OCI-LY1 (cell line): ENCODE measurements around the gene RPGRIP1L.
A peak's percentile ranks its signal among the peaks of the same experiment; 100 is the strongest.

Experiments used
- EZH2 ChIP-seq: fragments of 200-600 bp; sonication (generic), shearing (Covaris generic); IDR thresholded peaks from 2 replicates; pipeline ENCODE4 v1.8.0; 2017; ENCODE audit warnings: borderline replicate concordance, mixed run types, mild to moderate bottlenecking, antibody characterized with exemption, low read length, moderate library complexity, mixed read lengths
- TF ChIP-seq, protein P1 (sequence below): fragments of 200-600 bp; sonication (generic), shearing (Covaris generic); IDR thresholded peaks from 2 replicates; pipeline ENCODE4 v1.5.1; 2017; ENCODE audit warnings: mild to moderate bottlenecking, antibody characterized with exemption, low read length, moderate library complexity, mixed read lengths

DNA sequence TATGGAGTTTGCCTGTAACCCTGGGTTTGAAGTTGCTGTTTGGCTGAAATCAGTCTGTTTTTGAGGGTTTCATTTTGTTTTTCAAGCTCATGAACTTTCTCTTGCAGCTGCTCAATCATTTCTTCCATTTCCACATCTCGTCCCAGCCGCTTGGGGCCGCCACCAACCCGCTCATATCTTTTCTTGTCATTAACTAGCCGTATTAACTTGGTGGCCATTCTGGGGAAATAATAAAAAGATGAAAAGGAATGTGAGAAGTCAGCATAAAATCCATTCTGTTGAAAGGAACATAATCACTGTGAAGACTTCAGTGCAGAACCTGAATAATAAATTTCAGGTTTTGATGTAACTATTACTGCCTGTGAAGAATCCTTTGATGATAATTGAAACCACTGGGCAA is 11.5 kb downstream of the RPGRIP1L start:
- TF ChIP-seq, protein P1, sequence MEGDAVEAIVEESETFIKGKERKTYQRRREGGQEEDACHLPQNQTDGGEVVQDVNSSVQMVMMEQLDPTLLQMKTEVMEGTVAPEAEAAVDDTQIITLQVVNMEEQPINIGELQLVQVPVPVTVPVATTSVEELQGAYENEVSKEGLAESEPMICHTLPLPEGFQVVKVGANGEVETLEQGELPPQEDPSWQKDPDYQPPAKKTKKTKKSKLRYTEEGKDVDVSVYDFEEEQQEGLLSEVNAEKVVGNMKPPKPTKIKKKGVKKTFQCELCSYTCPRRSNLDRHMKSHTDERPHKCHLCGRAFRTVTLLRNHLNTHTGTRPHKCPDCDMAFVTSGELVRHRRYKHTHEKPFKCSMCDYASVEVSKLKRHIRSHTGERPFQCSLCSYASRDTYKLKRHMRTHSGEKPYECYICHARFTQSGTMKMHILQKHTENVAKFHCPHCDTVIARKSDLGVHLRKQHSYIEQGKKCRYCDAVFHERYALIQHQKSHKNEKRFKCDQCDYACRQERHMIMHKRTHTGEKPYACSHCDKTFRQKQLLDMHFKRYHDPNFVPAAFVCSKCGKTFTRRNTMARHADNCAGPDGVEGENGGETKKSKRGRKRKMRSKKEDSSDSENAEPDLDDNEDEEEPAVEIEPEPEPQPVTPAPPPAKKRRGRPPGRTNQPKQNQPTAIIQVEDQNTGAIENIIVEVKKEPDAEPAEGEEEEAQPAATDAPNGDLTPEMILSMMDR = peak; percentile 48
- TF ChIP-seq EZH2 = no peak
